ENCODE measurements around the gene AP5S1.

Gene AP5S1

DNA sequence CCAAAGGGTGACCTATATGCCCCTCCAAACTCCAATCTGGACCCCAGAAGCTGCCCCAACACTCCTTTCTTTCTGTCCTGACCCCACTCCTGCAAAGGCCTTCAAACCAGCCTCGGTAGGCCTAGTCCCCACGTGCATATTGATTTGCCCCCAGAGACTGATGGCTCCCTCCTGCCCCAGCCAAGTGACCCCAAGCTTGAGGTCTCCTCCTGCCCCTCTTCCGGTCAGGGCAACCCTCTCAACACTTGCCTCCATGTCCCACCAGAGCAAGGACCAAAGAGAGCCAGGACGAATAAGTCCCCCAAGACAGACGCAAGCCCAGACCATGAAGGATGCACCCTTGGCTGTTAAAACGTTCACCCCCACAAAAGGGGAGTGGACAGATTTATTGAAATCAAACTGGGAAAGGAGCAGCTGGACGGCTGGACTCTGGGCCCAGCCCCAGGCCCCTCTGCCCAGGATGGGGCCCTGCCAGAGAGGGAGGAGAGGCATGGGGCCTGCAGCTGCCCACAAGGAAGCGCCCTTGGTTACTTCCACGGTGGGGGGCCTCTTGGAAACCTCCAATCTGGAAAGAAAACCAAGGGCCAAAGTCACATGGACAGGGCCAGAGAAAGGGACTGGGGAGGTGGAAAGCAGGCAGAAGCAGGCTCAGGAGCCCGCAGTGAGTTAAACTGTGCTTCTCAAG is 36.7 kb upstream of the AP5S1 start:
- no peak overlapping the region for H3K9ac ChIP-seq (ENCODE audit: low read depth, low read length, poor library complexity, severe bottlenecking)
- H3K9me3 ChIP-seq (ENCODE audit: insufficient read depth, low read depth, low read length) = no peaks in the 10 kb centered on the region
- no peaks in the 10 kb centered on the region for H3K79me2 ChIP-seq (ENCODE audit: insufficient read depth, low read length)
- no peak overlapping the region for H3K4me3 ChIP-seq (ENCODE audit: low read length, poor library complexity, severe bottlenecking)
- H3K27me3 ChIP-seq (ENCODE audit: insufficient read depth, low read length, poor library complexity, severe bottlenecking) = no peaks in the 10 kb centered on the region
- no peaks in the 10 kb centered on the region for H3K36me3 ChIP-seq (ENCODE audit: insufficient read depth, low read length)
- no peaks in the 10 kb centered on the region for H4K20me1 ChIP-seq (ENCODE audit: insufficient read depth, low read length, poor library complexity, severe bottlenecking)
- H3K9me2 ChIP-seq (replicated peaks; ENCODE audit: low read depth, low read length) = no peaks in the 10 kb centered on the region
- H3K4me1 ChIP-seq (ENCODE audit: insufficient read depth, low read length, poor library complexity, severe bottlenecking) = peaks cover 7% of the 10 kb centered on the region
- H3F3A ChIP-seq (ENCODE audit: low read depth) = no peaks in the 10 kb centered on the region
- no peak overlapping the region for H3K4me2 ChIP-seq (ENCODE audit: low read depth, low read length, poor library complexity, severe bottlenecking)
- TF ChIP-seq, protein P1, sequence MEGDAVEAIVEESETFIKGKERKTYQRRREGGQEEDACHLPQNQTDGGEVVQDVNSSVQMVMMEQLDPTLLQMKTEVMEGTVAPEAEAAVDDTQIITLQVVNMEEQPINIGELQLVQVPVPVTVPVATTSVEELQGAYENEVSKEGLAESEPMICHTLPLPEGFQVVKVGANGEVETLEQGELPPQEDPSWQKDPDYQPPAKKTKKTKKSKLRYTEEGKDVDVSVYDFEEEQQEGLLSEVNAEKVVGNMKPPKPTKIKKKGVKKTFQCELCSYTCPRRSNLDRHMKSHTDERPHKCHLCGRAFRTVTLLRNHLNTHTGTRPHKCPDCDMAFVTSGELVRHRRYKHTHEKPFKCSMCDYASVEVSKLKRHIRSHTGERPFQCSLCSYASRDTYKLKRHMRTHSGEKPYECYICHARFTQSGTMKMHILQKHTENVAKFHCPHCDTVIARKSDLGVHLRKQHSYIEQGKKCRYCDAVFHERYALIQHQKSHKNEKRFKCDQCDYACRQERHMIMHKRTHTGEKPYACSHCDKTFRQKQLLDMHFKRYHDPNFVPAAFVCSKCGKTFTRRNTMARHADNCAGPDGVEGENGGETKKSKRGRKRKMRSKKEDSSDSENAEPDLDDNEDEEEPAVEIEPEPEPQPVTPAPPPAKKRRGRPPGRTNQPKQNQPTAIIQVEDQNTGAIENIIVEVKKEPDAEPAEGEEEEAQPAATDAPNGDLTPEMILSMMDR (conservative IDR thresholded peaks at IDR 0.05; ENCODE audit: low read length) = no peak
- TF ChIP-seq EZH2phosphoT487 (IDR thresholded peaks at IDR 0.05; ENCODE audit: borderline replicate concordance) = no peak
- H2AFZ ChIP-seq (ENCODE audit: low read length) = no peak overlapping the region

DNA sequence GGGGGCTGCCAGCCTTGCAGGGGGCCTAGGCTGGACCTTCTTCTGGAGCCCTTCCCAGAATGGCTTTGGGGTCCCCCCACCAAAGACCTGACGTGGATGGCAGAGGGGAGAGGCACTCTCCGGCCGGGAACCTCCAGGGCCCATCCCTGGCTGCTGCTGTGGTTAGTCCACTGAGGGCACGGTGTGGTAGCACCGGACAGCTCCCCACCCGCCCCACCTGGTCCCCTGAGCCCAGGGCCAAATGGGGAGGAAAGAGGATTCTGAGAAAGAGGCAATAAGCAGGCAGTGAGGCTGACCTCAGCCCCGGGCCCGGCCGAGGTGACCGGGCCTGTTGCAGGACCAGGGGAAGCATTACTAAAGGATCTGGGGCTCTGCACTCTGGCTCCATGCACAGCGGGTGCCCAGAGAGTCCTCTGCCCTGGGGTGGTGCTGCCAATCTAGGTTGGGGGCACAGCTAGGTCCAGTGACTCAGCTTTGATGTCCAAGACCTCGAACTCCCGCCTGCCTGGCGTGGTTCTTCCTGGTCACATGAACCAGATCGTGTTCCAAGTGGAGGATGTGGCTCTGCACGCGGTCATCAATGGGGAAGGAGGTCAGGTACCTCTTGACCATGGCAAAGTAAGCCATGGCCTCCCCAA is 36.0 kb upstream of the AP5S1 start:
- Histone ChIP-seq H3K27me3 (ENCODE audit: insufficient read depth, low read length, poor library complexity, severe bottlenecking) (no peaks in the 10 kb centered on the region), H3F3A (ENCODE audit: low read depth) (no peaks in the 10 kb centered on the region), H3K79me2 (ENCODE audit: insufficient read depth, low read length) (no peaks in the 10 kb centered on the region), H3K9me3 (ENCODE audit: insufficient read depth, low read depth, low read length) (no peaks in the 10 kb centered on the region), H3K36me3 (ENCODE audit: insufficient read depth, low read length) (no peaks in the 10 kb centered on the region), H3K4me3 (ENCODE audit: low read length, poor library complexity, severe bottlenecking) (no peak overlapping the region), H3K4me2 (ENCODE audit: low read depth, low read length, poor library complexity, severe bottlenecking) (no peak overlapping the region), H4K20me1 (ENCODE audit: insufficient read depth, low read length, poor library complexity, severe bottlenecking) (no peaks in the 10 kb centered on the region), H3K4me1 (ENCODE audit: insufficient read depth, low read length, poor library complexity, severe bottlenecking) (peaks cover 7% of the 10 kb centered on the region), H3K9ac (ENCODE audit: low read depth, low read length, poor library complexity, severe bottlenecking) (no peak overlapping the region), H3K9me2 (replicated peaks; ENCODE audit: low read depth, low read length) (no peaks in the 10 kb centered on the region), H2AFZ (ENCODE audit: low read length) (no peak overlapping the region)
- TF ChIP-seq, protein P1 (conservative IDR thresholded peaks at IDR 0.05; ENCODE audit: low read length) = no peak
- TF ChIP-seq EZH2phosphoT487 (IDR thresholded peaks at IDR 0.05; ENCODE audit: borderline replicate concordance) = no peak

DNA sequence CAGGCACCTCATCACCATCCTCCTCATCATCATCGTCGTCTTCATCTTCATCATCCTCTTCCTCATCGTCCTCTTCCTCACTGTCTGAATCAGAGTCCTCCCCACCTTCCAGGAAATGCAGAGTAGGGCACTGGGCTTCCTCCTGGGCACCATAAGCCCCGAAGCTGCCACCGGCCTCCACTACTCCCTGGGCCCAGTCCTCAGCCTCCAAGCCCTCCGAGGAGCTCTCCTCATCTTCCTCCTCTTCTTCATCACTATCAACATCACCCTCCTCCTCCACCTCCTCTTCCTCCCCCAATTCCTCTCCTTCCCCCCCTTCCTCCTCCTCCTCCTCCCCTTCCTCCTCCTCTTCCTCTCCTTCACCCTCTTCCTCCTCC is 35.5 kb upstream of the AP5S1 start:
- no peak overlapping the region for H3K4me2 ChIP-seq (ENCODE audit: low read depth, low read length, poor library complexity, severe bottlenecking)
- H3K79me2 ChIP-seq (ENCODE audit: insufficient read depth, low read length) = no peaks in the 10 kb centered on the region
- TF ChIP-seq, protein P1 (conservative IDR thresholded peaks at IDR 0.05; ENCODE audit: low read length) = no peak
- TF ChIP-seq EZH2phosphoT487 (IDR thresholded peaks at IDR 0.05; ENCODE audit: borderline replicate concordance) = no peak
- no peak overlapping the region for H2AFZ ChIP-seq (ENCODE audit: low read length)
- H3K27me3 ChIP-seq (ENCODE audit: insufficient read depth, low read length, poor library complexity, severe bottlenecking) = no peaks in the 10 kb centered on the region
- no peak overlapping the region for H3K4me3 ChIP-seq (ENCODE audit: low read length, poor library complexity, severe bottlenecking)
- no peaks in the 10 kb centered on the region for H3F3A ChIP-seq (ENCODE audit: low read depth)
- H3K9me3 ChIP-seq (ENCODE audit: insufficient read depth, low read depth, low read length) = no peaks in the 10 kb centered on the region
- no peaks in the 10 kb centered on the region for H3K9me2 ChIP-seq (replicated peaks; ENCODE audit: low read depth, low read length)
- peaks cover 7% of the 10 kb centered on the region for H3K4me1 ChIP-seq (ENCODE audit: insufficient read depth, low read length, poor library complexity, severe bottlenecking)
- H3K36me3 ChIP-seq (ENCODE audit: insufficient read depth, low read length) = no peaks in the 10 kb centered on the region
- no peaks in the 10 kb centered on the region for H4K20me1 ChIP-seq (ENCODE audit: insufficient read depth, low read length, poor library complexity, severe bottlenecking)
- no peak overlapping the region for H3K9ac ChIP-seq (ENCODE audit: low read depth, low read length, poor library complexity, severe bottlenecking)
